Adipocyte (in vitro differentiated cells): ENCODE measurements around the gene MYO18A.

Experiments used
- DNase-seq: peaks from one replicate; pipeline ENCODE4 v3.0.0-alpha.2; 2015; ENCODE audit warnings: low read depth
- H3K27me3 ChIP-seq: replicated peaks from 2 replicates; pipeline ENCODE4 v1.7.0; 2013; ENCODE audit warnings: mild to moderate bottlenecking, low read length, moderate library complexity; ENCODE audit not compliant: control insufficient read depth, insufficient read depth
- H3K36me3 ChIP-seq: 2 replicates; pipeline ENCODE4 v1.7.0; 2013; ENCODE audit warnings: low read length, mild to moderate bottlenecking, moderate library complexity; ENCODE audit not compliant: control insufficient read depth, insufficient read depth, severe bottlenecking
- H3K4me1 ChIP-seq: 2 replicates; pipeline ENCODE4 v1.7.0; 2013; ENCODE audit warnings: mild to moderate bottlenecking, low read length, moderate library complexity; ENCODE audit not compliant: control insufficient read depth, insufficient read depth
- H3K4me3 ChIP-seq: 2 replicates; pipeline ENCODE4 v1.7.0; 2013; ENCODE audit warnings: mild to moderate bottlenecking, low read length, moderate library complexity
- H3K9ac ChIP-seq: 2 replicates; pipeline ENCODE4 v1.7.0; 2013; ENCODE audit warnings: mild to moderate bottlenecking, low read length, moderate library complexity
- H3K9me3 ChIP-seq: 2 replicates; pipeline ENCODE4 v1.7.0; 2013; ENCODE audit warnings: mild to moderate bottlenecking, low read length, moderate library complexity; ENCODE audit not compliant: control insufficient read depth

Gene MYO18A

GRCh38 chr17:29133121-29133713 is 47.0 kb downstream of the MYO18A start:
- Histone ChIP-seq H3K9me3 (no peaks in the 10 kb centered on the region), H3K9ac (peak overlapping the region; percentile 80), H3K36me3 (no peaks in the 10 kb centered on the region), H3K4me3 (peak overlapping the region; percentile 64), H3K27me3 (no peaks in the 10 kb centered on the region), H3K4me1 (peaks cover 34% of the 10 kb centered on the region)
- DNase-seq: peak; percentile 81

GRCh38 chr17:29131814-29132682 is 48.1 kb downstream of the MYO18A start:
- H3K9ac ChIP-seq: peak overlapping the region; percentile 80
- no peaks in the 10 kb centered on the region for H3K36me3 ChIP-seq
- peak overlapping the region; percentile 64 for H3K4me3 ChIP-seq
- H3K27me3 ChIP-seq: no peaks in the 10 kb centered on the region
- DNase-seq: peak; percentile 94
- no peaks in the 10 kb centered on the region for H3K9me3 ChIP-seq
- peaks cover 28% of the 10 kb centered on the region for H3K4me1 ChIP-seq

- H3K27me3 ChIP-seq: no peaks in the 10 kb centered on the region
- H3K9ac ChIP-seq: no peak overlapping the region
- H3K9me3 ChIP-seq: no peaks in the 10 kb centered on the region
- H3K4me3 ChIP-seq: no peak overlapping the region
- no peak for DNase-seq
- peaks cover 38% of the 10 kb centered on the region for H3K4me1 ChIP-seq
- H3K36me3 ChIP-seq: no peaks in the 10 kb centered on the region
Observed at GRCh38 chr17:29129731-29130130, 50.5 kb downstream of the MYO18A start.

GRCh38 chr17:29127840-29128239 is 52.4 kb downstream of the MYO18A start:
- H3K36me3 ChIP-seq: no peaks in the 10 kb centered on the region
- no peak overlapping the region for H3K4me3 ChIP-seq
- no peak overlapping the region for H3K9ac ChIP-seq
- no peak for DNase-seq
- H3K9me3 ChIP-seq: no peaks in the 10 kb centered on the region
- no peaks in the 10 kb centered on the region for H3K27me3 ChIP-seq
- peaks cover 29% of the 10 kb centered on the region for H3K4me1 ChIP-seq

- Histone ChIP-seq H3K4me3 (no peak overlapping the region), H3K4me1 (peaks cover 15% of the 10 kb centered on the region), H3K27me3 (no peaks in the 10 kb centered on the region), H3K9ac (peak overlapping the region; percentile 6), H3K9me3 (no peaks in the 10 kb centered on the region), H3K36me3 (peaks cover 2% of the 10 kb centered on the region)
- DNase-seq: no peak
Observed at GRCh38 chr17:29126268-29126930, 53.8 kb downstream of the MYO18A start.

- Histone ChIP-seq H3K36me3 (peaks cover 9% of the 10 kb centered on the region), H3K4me1 (peaks cover 11% of the 10 kb centered on the region)
Observed at GRCh38 chr17:29125651-29126050, 54.5 kb downstream of the MYO18A start.

GRCh38 chr17:29124925-29125273 is 55.3 kb downstream of the MYO18A start:
- no peaks in the 10 kb centered on the region for H3K27me3 ChIP-seq
- H3K4me1 ChIP-seq: peaks cover 11% of the 10 kb centered on the region
- peak overlapping the region; percentile 45 for H3K9ac ChIP-seq
- no peaks in the 10 kb centered on the region for H3K9me3 ChIP-seq
- DNase-seq: no peak
- H3K36me3 ChIP-seq: peaks cover 17% of the 10 kb centered on the region
- no peak overlapping the region for H3K4me3 ChIP-seq

More at GRCh38 chr17:29125651-29126050, 54.5 kb downstream of the MYO18A start:
- H3K27me3 ChIP-seq: no peaks in the 10 kb centered on the region
- H3K9me3 ChIP-seq: no peaks in the 10 kb centered on the region
- DNase-seq: no peak
- no peak overlapping the region for H3K4me3 ChIP-seq
- H3K9ac ChIP-seq: no peak overlapping the region

GRCh38 chr17:29124135-29124924 is 55.9 kb downstream of the MYO18A start:
- Histone ChIP-seq H3K9me3 (no peaks in the 10 kb centered on the region), H3K4me1 (peaks cover 11% of the 10 kb centered on the region), H3K27me3 (no peaks in the 10 kb centered on the region), H3K4me3 (no peak overlapping the region), H3K9ac (peak overlapping the region; percentile 45), H3K36me3 (peaks cover 17% of the 10 kb centered on the region)
- DNase-seq: peak; percentile 87

- Histone ChIP-seq H3K9ac (no peak overlapping the region), H3K27me3 (no peaks in the 10 kb centered on the region), H3K36me3 (peaks cover 26% of the 10 kb centered on the region), H3K4me3 (no peak overlapping the region), H3K9me3 (no peaks in the 10 kb centered on the region), H3K4me1 (peaks cover 11% of the 10 kb centered on the region)
- DNase-seq: no peak
Observed at GRCh38 chr17:29123111-29123510, 57.1 kb downstream of the MYO18A start.

- Histone ChIP-seq H3K9me3 (no peaks in the 10 kb centered on the region), H3K4me3 (no peak overlapping the region), H3K4me1 (peaks cover 8% of the 10 kb centered on the region), H3K36me3 (peaks cover 26% of the 10 kb centered on the region), H3K9ac (no peak overlapping the region), H3K27me3 (no peaks in the 10 kb centered on the region)
- DNase-seq: no peak
Observed at GRCh38 chr17:29121442-29121841, 58.8 kb downstream of the MYO18A start.

- Histone ChIP-seq H3K4me3 (no peak overlapping the region), H3K4me1 (peaks cover 6% of the 10 kb centered on the region), H3K27me3 (no peaks in the 10 kb centered on the region), H3K9me3 (no peaks in the 10 kb centered on the region), H3K9ac (no peak overlapping the region), H3K36me3 (peaks cover 26% of the 10 kb centered on the region)
- no peak for DNase-seq
Observed at GRCh38 chr17:29120433-29120832, 59.8 kb downstream of the MYO18A start.
